Osteoblast (primary cell): Measurements from ENCODE around the gene FEZF1. TPM values are rescaled to one million over a fixed set of nuclear protein-coding genes. Genes with fewer than 3 reads are reported as not detected.
A peak's percentile ranks its signal among the peaks of the same experiment; 100 is the strongest.
"Not testable (repeated sequence)": the region's sequence is repeated elsewhere in the genome, so short reads cannot be mapped to it uniquely, and the experiment has no call there.

Experiments used
- DNase-seq: peaks from one replicate; pipeline ENCODE4 v3.0.0; 2011; ENCODE audit warnings: low spot score, mixed read lengths; ENCODE audit not compliant: insufficient read length; ENCODE audit errors: missing footprints
- H2AFZ ChIP-seq: 2 replicates; pipeline ENCODE4 v1.6.0; 2011; ENCODE audit warnings: mild to moderate bottlenecking, low read length
- H3K27ac ChIP-seq: 2 replicates; pipeline ENCODE4 v1.5.1; 2011; ENCODE audit warnings: mild to moderate bottlenecking, low read depth, low read length, moderate library complexity
- H3K27me3 ChIP-seq: 2 replicates; pipeline ENCODE4 v1.6.0; 2012; ENCODE audit warnings: mild to moderate bottlenecking, control low read depth, inconsistent platforms, low read length, moderate library complexity; ENCODE audit not compliant: insufficient read depth
- H3K36me3 ChIP-seq: 2 replicates; pipeline ENCODE4 v1.5.1; 2011; ENCODE audit warnings: mild to moderate bottlenecking, low read length, control low read depth, moderate library complexity; ENCODE audit not compliant: insufficient read depth
- H3K4me1 ChIP-seq: 2 replicates; pipeline ENCODE4 v1.5.1; 2011; ENCODE audit warnings: mild to moderate bottlenecking, low read length, control low read depth, moderate library complexity; ENCODE audit not compliant: insufficient read depth
- H3K4me2 ChIP-seq: 2 replicates; pipeline ENCODE4 v1.6.0; 2011; ENCODE audit warnings: mild to moderate bottlenecking, low read length; ENCODE audit not compliant: insufficient read depth
- H3K4me3 ChIP-seq: fragments of 200-600 bp; sonication (generic); 3 replicates; pipeline ENCODE4 v1.5.1; 2012; ENCODE audit warnings: mild to moderate bottlenecking, low read length, inconsistent platforms; ENCODE audit not compliant: insufficient read depth
- H3K79me2 ChIP-seq: 2 replicates; pipeline ENCODE4 v1.6.0; 2012; ENCODE audit warnings: mild to moderate bottlenecking, low read length, control low read depth, inconsistent platforms; ENCODE audit not compliant: insufficient read depth
- H3K9me3 ChIP-seq: 2 replicates; pipeline ENCODE4 v1.5.1; 2011; ENCODE audit warnings: low read depth, low read length, control low read depth
- H4K20me1 ChIP-seq: 2 replicates; pipeline ENCODE4 v1.6.0; 2012; ENCODE audit warnings: mild to moderate bottlenecking, low read length, control low read depth; ENCODE audit not compliant: insufficient read depth
- total RNA-seq: library from RNA; depleted of rRNA; stranded (reverse); fragments of >200 nt; gene quantifications from 2 replicates; pipeline ENCODE4 v1.2.3, GENCODE V29; 2012
- TF ChIP-seq, protein P1 (sequence below): IDR thresholded peaks from 2 replicates; pipeline ENCODE4 v1.5.1; 2011; ENCODE audit warnings: mild to moderate bottlenecking, low read depth, low read length, moderate library complexity; ENCODE audit errors: extremely low read depth

The FEZF1 gene
- total RNA-seq, 1 donor, result not detected

DNA sequence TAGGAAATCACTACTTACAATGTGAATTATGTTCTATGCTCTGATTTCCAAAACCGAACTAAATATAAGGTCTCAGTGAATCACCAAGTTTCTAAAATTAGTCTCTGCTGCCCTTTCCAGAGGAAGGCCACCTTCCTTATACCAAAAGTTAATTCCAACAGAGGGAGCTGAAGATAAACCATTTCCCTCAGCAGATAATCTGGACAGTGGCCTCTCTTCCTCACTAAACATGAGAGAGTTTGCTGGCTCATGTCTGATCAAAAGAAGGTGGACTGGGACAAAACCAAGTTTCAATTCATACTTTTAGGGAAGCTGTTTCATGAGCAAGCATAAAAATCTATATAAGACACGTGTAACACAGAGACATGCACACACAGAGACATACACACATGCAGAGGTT, 6.4 kb downstream of the FEZF1 start:
- Histone ChIP-seq H3K4me3 (no peak overlapping the region), H3K9me3 (no peaks in the 10 kb centered on the region), H3K4me1 (no peaks in the 10 kb centered on the region), H2AFZ (no peak overlapping the region), H3K27me3 (peaks cover 56% of the 10 kb centered on the region), H3K4me2 (no peak overlapping the region), H3K79me2 (no peaks in the 10 kb centered on the region), H4K20me1 (no peaks in the 10 kb centered on the region), H3K36me3 (no peaks in the 10 kb centered on the region), H3K27ac (no peak overlapping the region)
- DNase-seq, result peak; percentile 45
- TF ChIP-seq, protein P1, sequence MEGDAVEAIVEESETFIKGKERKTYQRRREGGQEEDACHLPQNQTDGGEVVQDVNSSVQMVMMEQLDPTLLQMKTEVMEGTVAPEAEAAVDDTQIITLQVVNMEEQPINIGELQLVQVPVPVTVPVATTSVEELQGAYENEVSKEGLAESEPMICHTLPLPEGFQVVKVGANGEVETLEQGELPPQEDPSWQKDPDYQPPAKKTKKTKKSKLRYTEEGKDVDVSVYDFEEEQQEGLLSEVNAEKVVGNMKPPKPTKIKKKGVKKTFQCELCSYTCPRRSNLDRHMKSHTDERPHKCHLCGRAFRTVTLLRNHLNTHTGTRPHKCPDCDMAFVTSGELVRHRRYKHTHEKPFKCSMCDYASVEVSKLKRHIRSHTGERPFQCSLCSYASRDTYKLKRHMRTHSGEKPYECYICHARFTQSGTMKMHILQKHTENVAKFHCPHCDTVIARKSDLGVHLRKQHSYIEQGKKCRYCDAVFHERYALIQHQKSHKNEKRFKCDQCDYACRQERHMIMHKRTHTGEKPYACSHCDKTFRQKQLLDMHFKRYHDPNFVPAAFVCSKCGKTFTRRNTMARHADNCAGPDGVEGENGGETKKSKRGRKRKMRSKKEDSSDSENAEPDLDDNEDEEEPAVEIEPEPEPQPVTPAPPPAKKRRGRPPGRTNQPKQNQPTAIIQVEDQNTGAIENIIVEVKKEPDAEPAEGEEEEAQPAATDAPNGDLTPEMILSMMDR, result no peak

DNA sequence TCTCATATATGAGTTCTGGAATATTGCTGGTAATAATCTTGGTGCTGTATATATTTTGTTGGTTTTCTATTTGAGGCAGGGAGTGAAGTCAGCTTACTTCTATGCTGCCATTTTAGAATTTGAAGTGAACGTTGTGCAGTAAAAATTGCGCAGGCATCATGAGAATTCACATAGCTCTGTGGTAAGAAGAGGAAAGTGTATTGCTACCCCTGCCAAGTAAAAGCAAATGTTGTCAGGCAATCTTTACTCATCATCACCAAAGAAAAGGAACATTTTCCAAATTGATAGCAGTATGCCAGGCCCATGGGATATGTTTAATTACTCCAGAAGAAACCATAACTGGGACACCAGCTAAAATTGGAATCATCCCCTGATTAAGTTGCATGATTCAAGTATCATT, 13.4 kb downstream of the FEZF1 start:
- no peaks in the 10 kb centered on the region for H4K20me1 ChIP-seq
- no peak overlapping the region for H3K4me2 ChIP-seq
- no peaks in the 10 kb centered on the region for H3K4me1 ChIP-seq
- no peaks in the 10 kb centered on the region for H3K36me3 ChIP-seq
- DNase-seq, result no peak
- H3K9me3 ChIP-seq, result no peaks in the 10 kb centered on the region
- no peaks in the 10 kb centered on the region for H3K79me2 ChIP-seq
- no peak overlapping the region for H3K4me3 ChIP-seq
- TF ChIP-seq, protein P1, result no peak
- no peaks in the 10 kb centered on the region for H3K27me3 ChIP-seq
- H2AFZ ChIP-seq, result no peak overlapping the region
- H3K27ac ChIP-seq, result no peak overlapping the region

DNA sequence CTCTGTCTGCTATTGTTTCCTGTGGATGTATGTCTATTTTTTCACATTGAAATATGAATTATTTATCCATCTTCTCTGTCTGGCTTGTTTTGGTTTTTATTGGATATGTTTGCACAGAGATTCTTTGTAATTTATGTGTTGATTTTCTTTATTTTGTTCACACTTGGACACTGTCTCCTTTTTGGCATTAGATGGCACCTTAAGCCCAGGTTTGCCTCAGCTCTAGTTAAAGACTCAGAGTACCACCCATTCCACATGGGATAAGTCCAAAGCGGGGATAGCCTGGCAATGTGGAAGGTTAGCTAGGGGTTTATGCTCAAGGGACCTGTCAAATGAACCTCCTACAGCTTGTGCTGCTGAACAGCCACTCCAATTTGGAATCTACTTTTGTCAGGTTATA, 14.1 kb downstream of the FEZF1 start:
- Histone ChIP-seq H3K79me2 (no peaks in the 10 kb centered on the region), H3K4me1 (no peaks in the 10 kb centered on the region), H2AFZ (no peak overlapping the region), H3K9me3 (no peaks in the 10 kb centered on the region), H3K27ac (no peak overlapping the region), H3K36me3 (no peaks in the 10 kb centered on the region), H3K27me3 (no peaks in the 10 kb centered on the region), H3K4me2 (no peak overlapping the region), H3K4me3 (no peak overlapping the region), H4K20me1 (no peaks in the 10 kb centered on the region)
- TF ChIP-seq, protein P1, result no peak
- no peak for DNase-seq

DNA sequence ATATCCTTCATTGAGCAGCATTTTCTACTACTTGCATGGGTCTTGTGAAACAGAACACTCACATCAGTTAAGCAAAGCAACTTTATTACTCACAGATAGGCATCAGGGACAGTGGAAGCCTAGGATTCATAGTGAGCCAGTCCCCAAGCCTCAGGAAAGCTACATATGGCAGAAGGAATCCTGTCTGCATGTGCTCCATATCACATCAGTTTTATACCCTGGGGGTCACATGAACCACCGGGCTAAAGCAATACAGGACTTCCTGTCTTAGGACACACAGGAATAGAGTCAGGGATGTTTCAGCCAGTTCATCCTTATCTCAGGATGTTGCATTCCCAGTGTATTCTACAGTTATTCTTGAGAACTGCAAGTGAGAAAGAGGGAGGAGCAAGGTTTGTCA, 15.1 kb downstream of the FEZF1 start:
- Histone ChIP-seq H3K4me3 (no peak overlapping the region), H3K9me3 (no peaks in the 10 kb centered on the region), H4K20me1 (no peaks in the 10 kb centered on the region), H3K79me2 (no peaks in the 10 kb centered on the region), H2AFZ (no peak overlapping the region), H3K36me3 (no peaks in the 10 kb centered on the region), H3K4me1 (no peaks in the 10 kb centered on the region), H3K27me3 (no peaks in the 10 kb centered on the region), H3K4me2 (no peak overlapping the region), H3K27ac (no peak overlapping the region)
- no peak for DNase-seq
- TF ChIP-seq, protein P1, result no peak

DNA sequence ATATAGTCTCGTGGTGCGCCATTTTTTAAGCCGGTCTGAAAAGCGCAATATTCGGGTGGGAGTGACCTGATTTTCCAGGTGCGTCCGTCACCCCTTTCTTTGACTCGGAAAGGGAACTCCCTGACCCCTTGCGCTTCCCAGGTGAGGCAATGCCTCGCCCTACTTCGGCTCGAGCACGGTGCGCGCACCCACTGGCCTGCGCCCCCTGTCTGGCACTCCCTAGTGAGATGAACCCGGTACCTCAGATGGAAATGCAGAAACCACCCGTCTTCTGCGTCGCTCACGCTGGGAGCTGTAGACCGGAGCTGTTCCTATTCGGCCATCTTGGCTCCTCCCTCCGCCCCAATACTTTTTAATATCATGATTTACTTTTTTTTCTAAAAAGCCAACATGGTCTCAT, 19.9 kb downstream of the FEZF1 start:
- not testable (repeated sequence) for H3K27me3 ChIP-seq, H3K4me3 ChIP-seq, DNase-seq, H3K4me1 ChIP-seq, H3K27ac ChIP-seq, H3K4me2 ChIP-seq, H3K79me2 ChIP-seq, H4K20me1 ChIP-seq, H2AFZ ChIP-seq, H3K9me3 ChIP-seq, H3K36me3 ChIP-seq
